NCI-H2227 treated with DMSO at 0.1 percent for 48 hours (cell line): Measurements from ENCODE around the gene PNPLA6.
A peak's percentile ranks its signal among the peaks of the same experiment; 100 is the strongest.
"Not testable (repeated sequence)": the region's sequence is repeated elsewhere in the genome, so short reads cannot be mapped to it uniquely, and the experiment has no call there.

Experiments used
- DNase-seq: peaks from one replicate; lab custom pipeline; 2025; lab: John Stamatoyannopoulos, UW

PNPLA6 gene

DNA sequence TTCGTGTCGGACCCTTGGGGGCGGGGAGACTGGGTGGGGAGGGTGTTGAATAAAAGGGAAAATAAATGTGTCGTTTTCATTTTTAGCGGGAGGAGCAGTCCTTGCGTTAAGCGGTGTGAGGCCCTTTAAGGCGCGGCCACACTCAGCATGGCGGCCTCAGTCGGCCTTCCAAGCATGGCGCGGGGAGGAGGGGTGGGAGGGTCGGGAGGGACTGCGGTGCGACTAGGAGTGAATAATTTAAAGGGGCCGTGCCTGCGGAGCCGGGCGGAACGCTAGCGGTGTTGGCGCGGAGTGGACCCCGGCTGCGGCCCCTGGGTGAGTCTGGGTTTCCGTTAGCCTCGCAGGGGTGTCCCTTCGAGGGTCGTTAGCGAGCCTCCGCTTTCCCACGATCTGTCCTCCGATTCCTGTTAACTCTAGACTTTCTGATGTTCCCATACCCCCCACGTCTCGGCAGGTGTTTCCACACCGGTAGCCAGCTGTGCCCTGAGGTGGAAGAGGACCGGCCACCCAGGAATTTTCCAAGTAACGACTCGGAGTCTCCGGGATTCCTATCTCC is 1.5 kb upstream of the PNPLA6 start:
- peak; percentile 61 for DNase-seq

DNA sequence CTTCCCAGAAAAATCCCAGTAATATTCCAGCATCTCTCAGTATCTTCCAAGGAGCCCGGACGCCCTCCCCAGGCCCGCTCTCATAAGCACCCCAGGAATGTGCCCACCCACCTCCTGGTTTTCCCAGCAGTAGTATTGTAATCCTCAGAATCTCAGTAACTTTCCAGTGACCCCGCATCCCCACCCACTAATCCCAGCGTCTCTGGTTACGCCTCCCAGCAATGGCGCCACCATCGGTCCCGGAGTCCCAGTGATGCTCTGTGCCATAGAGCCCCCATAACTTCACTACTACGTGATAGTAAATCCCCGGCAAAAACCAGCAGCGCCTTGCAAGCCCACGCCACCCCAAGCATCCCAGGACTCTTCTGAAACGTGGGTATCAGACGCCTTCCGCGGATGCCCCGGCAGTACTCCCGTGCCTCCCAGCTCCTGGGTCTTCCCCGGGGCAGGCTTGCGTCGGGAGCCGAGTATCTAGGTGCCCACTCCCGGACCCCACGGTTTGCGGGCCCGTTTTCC is 928 bp upstream of the PNPLA6 start:
- peak; percentile 23 for DNase-seq

DNA sequence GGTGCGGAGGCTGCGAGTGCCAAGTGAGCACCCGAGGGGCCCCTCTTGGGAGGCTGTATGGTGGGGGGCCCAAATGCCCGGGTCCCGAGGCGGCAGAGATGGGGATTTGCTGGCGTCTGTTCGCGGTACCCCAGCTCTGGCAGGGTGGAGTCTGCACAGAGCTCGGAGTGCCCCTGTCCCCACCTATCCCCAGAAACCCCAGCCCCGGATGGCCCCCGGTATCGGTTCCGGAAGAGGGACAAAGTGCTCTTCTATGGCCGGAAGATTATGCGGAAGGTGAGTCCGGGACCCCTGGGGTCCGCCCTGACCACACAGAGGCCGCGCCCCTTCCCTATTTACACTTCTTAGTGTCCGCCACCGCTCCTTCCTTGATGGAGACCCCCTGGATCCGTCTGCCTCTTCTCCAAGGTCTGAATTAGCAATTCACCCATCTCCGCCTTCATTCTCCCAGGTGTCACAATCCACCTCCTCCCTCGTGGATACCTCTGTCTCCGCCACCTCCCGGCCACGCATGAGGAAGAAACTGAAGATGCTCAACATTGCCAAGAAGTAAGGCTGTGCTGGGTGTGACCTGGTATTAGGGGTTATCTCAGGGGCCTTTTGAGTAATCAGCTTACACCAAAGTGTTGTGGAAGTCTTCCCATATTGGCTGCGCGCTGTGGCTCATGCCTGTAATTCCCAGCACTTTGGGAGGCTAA is 630 bp downstream of the PNPLA6 start:
- DNase-seq = no peak

- DNase-seq = not testable (repeated sequence)
These were observed 3.5 kb downstream of the PNPLA6 start for GRCh38 chr19:7538990-7539389.

GRCh38 chr19:7539827-7540425 is 4.4 kb downstream of the PNPLA6 start:
- no peak for DNase-seq

DNA sequence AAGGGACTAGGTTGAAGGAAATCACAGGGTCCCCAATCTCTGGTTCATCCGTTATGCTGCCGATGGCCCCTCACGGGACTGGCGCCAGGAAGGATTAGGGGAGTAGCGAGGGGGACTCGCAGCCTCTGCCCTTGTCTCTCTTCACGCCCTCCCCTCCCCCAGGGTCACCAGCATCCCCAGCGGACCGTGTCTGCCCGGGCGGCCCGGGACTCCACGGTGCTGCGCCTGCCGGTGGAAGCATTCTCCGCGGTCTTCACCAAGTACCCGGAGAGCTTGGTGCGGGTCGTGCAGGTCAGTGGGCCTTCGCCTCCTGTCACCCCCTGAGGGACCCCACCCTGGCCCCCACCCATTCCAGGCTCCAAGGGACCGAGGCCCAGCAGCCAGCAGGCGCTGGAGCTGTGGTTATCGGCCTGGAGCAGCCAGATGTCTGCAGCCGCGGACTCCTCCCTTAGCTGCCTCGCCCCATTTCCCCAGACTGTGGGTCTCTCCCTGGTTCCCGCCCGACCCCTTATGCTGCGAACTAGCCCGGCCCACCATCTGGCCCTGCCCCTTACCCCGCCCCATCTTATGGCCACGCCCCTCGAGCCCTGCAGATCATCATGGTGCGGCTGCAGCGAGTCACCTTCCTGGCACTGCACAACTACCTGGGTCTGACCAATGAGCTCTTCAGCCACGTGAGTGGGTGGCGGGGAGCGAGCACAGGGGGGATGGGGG is 5.4 kb downstream of the PNPLA6 start:
- no peak for DNase-seq

- DNase-seq = no peak
These were observed 5.9 kb downstream of the PNPLA6 start for GRCh38 chr19:7541475-7541824.

- no peak for DNase-seq
These were observed 6.4 kb downstream of the PNPLA6 start for GRCh38 chr19:7541828-7542443.

DNA sequence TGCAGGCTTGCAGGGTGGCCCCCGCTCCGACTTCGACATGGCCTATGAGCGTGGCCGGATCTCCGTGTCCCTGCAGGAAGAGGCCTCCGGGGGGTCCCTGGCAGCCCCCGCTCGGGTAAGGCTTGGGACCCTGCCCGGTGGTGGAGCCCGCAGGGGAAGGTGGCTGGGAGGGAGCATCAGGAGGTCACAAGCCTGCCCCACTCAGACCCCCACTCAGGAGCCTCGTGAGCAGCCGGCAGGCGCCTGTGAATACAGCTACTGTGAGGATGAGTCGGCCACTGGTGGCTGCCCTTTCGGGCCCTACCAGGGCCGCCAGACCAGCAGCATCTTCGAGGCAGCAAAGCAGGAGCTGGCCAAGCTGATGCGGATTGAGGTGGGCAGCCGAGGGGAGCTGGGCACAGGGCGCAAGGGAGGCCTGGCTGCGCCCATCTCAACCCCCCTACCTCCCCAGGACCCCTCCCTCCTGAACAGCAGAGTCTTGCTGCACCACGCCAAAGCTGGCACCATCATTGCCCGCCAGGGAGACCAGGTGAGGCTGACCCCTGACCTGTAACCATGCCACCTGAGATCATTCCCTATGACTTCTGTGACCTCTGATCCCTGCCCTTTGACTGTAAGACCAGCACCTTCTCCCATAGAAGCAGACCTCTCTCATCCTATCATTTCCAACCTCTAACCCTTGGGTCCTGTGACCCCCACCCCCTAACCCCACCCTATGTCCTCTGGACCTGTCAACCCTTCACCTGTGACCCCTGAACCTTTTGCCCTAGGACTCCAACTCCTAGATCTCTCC is 7.2 kb downstream of the PNPLA6 start:
- DNase-seq = no peak

GRCh38 chr19:7544626-7545025 is 9.1 kb downstream of the PNPLA6 start:
- DNase-seq = no peak

DNA sequence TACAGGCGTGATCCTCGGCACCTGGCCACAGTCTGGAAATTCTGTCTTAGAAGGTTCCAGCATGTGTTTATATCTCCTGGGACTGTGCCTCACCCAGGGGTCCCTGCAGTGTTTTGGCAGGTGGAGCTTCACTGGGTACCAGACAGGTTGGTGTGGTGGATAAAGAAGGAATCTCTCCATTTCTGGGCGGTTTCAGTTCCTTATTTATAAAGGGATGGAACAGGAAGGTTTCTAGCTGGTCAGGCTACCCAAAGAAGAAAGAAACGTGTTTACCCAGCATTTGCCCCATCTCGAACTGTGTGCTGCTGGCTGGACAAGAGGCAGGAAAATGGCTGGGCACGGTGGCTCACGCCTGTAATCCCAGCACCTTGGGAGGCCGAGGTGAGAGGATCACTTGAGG is 9.8 kb downstream of the PNPLA6 start:
- no peak for DNase-seq

- no peak for DNase-seq
These were observed 10.4 kb downstream of the PNPLA6 start for GRCh38 chr19:7545904-7546303.

GRCh38 chr19:7547159-7547558 is 11.6 kb downstream of the PNPLA6 start:
- no peak for DNase-seq

DNA sequence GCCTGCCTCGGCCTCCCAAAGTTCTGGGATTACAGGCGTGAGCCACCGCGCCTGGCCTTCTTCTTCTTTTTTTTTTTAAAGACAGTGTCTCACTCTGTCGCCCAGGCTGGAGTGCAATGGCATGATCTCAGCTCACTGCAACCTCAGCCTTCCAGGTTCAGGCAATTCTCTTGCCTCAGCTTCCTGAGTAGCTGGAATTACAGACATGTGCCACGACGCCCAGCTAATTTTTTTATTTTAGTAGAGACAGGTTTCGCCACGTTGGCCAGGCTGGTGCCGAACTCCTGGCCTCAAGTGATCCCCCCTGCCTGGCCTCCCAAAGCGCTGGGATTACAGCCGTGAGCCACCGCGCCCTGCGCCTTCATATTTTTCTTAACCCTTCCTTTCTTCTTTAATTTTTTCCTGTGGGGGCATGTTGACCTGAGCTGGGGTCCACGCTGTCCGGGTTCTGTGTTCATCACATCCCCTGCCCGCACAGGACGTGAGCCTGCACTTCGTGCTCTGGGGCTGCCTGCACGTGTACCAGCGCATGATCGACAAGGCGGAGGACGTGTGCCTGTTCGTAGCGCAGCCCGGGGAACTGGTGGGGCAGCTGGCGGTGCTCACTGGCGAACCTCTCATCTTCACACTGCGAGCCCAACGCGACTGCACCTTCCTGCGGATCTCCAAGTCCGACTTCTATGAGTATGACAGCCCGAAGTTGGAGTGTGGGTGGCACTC is 14.1 kb downstream of the PNPLA6 start:
- DNase-seq = no peak

DNA sequence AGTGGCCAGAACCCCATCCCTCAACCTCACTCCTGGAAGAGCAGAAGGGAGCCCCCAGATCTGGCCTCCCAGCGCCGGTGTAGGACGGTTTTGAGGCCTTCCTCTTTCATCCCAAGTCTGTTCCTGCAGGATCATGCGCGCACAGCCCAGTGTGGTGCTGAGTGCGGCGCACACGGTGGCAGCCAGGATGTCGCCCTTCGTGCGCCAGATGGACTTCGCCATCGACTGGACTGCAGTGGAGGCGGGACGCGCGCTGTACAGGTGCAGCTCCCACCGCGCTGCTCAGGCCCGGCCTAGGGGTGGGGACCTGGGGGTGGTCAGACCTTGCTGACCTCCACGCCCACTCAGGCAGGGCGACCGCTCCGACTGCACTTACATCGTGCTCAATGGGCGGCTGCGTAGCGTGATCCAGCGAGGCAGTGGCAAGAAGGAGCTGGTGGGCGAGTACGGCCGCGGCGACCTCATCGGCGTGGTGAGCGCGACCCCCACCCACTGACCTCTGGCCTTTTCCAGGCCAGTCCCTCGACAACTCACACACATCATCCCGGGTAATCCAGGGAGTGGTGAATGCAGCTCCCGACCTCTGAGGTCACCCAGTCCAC is 14.8 kb downstream of the PNPLA6 start:
- no peak for DNase-seq

- DNase-seq = no peak
These were observed 15.7 kb downstream of the PNPLA6 start for GRCh38 chr19:7550987-7551761.

DNA sequence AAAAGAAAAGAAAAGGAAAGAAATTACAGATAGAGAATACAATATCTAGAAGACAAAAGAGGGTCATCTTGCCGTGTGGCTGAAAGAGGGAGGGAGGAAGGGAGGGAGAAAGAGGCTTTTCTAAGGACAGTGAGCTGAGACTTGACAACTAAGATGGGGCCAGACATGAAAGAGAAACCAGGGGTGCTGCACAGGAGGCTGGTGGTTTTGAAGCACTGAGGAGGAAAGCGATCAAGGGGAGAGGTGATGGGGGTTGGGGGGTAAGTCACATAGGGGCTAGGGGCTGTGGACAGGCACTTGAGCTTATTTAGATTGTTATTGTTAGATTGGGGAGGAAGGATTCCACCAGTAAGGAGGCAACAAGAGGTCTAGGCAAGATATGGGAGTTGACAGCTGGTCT is 17.3 kb downstream of the PNPLA6 start:
- DNase-seq = no peak

DNA sequence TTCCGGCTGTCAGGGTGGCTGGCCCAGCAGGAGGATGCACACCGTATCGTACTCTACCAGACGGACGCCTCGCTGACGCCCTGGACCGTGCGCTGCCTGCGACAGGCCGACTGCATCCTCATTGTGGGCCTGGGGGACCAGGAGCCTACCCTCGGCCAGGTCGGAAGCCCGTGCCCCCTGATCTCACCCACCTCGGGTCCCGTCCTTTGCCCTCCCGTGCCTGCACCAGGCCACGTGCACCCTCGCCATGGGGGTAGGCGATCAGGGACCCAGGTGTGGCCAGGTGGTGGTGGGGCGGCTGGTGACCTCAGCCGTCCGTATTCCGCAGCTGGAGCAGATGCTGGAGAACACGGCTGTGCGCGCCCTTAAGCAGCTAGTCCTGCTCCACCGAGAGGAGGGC is 19.0 kb downstream of the PNPLA6 start:
- no peak for DNase-seq

DNA sequence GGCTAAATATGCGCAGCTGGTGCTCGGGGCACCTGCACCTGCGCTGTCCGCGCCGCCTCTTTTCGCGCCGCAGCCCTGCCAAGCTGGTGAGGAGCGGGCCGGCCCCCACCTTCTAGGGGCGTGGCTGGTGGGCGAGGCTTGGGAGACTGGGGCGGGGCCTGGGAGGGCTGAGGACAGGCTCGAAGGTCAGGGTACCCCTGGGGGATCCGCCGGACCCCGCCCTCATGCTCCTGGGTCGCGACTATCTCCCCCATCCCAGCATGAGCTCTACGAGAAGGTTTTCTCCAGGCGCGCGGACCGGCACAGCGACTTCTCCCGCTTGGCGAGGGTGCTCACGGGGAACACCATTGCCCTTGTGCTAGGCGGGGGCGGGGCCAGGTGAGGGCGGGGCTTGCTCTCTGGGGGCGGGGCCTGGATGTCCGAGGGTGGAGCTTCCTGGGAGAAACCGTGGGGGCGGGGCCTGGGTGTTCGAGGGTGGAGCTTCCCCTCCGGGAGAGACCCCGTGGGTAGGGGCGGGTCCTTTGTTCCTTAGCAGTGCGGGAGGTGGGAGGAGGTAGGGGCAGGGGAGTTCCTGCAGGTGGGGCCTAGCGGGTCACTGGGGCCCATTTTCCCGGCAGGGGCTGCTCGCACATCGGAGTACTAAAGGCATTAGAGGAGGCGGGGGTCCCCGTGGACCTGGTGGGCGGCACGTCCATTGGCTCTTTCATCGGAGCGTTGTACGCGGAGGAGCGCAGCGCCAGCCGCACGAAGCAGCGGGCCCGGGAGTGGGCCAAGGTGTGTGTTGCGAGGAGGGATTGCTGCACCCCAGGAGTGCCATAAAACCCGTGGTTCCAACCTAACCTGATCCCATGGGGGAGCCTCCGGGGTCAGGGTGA is 19.7 kb downstream of the PNPLA6 start:
- DNase-seq = no peak
